Breast epithelium (tissue), 3 donors: ENCODE measurements around the gene INSL3.

Experiments used
- CTCF ChIP-seq, 3 donors: fragments of 450-650 bp; IDR thresholded peaks; one replicate each; pipeline ENCODE4 v1.5.1; 2016 to 2017; ENCODE audit warnings: antibody characterized with exemption in 3 of 3, mild to moderate bottlenecking in 3 of 3, moderate library complexity in 3 of 3
- POLR2AphosphoS5 ChIP-seq, 3 donors: sonication (generic); formaldehyde crosslinking; IDR thresholded peaks; one replicate each; pipeline ENCODE4 v1.6.1; 2017; ENCODE audit warnings: antibody characterized with exemption in 3 of 3

GRCh38 chr19:17802137-17802858 is 19.0 kb downstream of the INSL3 start:
- no peak for TF ChIP-seq CTCF (IDR thresholded peaks at IDR 0.05)
- TF ChIP-seq POLR2AphosphoS5 (IDR thresholded peaks at IDR 0.05): no peak
